H1 (cell line): ENCODE data around the gene DMBT1.
"Not testable (repeated sequence)": the region's sequence is repeated elsewhere in the genome, so short reads cannot be mapped to it uniquely, and the experiment has no call there.

Source experiments
- CBX8 ChIP-seq: fragments of 300-800, 300-1000 bp; sonication (generic); IDR thresholded peaks from 2 replicates; pipeline ENCODE4 v1.7.1; 2016; ENCODE audit warnings: low read depth, low read length, borderline replicate concordance
- CEBPB ChIP-seq: IDR thresholded peaks from 2 replicates; pipeline ENCODE4 v1.6.1; 2012; ENCODE audit warnings: low read depth, low read length
- CTCF ChIP-seq, 3 experiments: IDR thresholded peaks; 1 replicate in 2 of 3; 2 replicates in 1 of 3; pipeline versions ENCODE4 v1.5.1 to v1.6.1; 2011; ENCODE audit warnings: low read length in 3 of 3, mild to moderate bottlenecking in 3 of 3, inconsistent platforms in 2 of 3, low read depth in 1 of 3, moderate library complexity in 1 of 3; ENCODE audit not compliant: insufficient read depth in 1 of 3; ENCODE audit errors: control extremely low read depth in 1 of 3
- POLR2A ChIP-seq, 2 experiments: IDR thresholded peaks; 1 replicate in 1 of 2; 2 replicates in 1 of 2; pipeline ENCODE4 v1.6.1; 2011; ENCODE audit warnings: low read depth in 2 of 2, low read length in 2 of 2, mild to moderate bottlenecking in 2 of 2; ENCODE audit errors: control extremely low read depth in 1 of 2
- POLR2AphosphoS5 ChIP-seq: IDR thresholded peaks from 2 replicates; pipeline ENCODE4 v1.6.1; 2011; ENCODE audit warnings: low read depth, low read length

- TF ChIP-seq CEBPB; CTCF (IDR thresholded peaks at IDR 0.05; ENCODE audit: control extremely low read depth in 1 of 3, insufficient read depth in 1 of 3, low read depth in 1 of 3, low read length in 3 of 3); POLR2A (IDR thresholded peaks at IDR 0.05; ENCODE audit: control extremely low read depth in 1 of 2, low read depth in 2 of 2, low read length in 2 of 2); POLR2AphosphoS5; CBX8: not testable (repeated sequence)
These were observed 60.4 kb downstream of the DMBT1 start for GRCh38 chr10:122620961-122621360.
